Fibroblast of villous mesenchyme (primary cell): ENCODE measurements around the gene SH3D21. TPM values are rescaled to one million over a fixed set of nuclear protein-coding genes. Genes with fewer than 3 reads are reported as not detected.

Experiments
- DNase-seq: peaks from one replicate; pipeline ENCODE4 v3.0.0-alpha.2; 2010; ENCODE audit warnings: low read depth
- H3K4me3 ChIP-seq: 2 replicates; pipeline ENCODE4 v1.5.1; 2011; ENCODE audit warnings: low read depth, mild to moderate bottlenecking, low read length
- CTCF ChIP-seq: IDR thresholded peaks from 2 replicates; pipeline ENCODE4 v1.5.1; 2012; ENCODE audit warnings: low read depth, mild to moderate bottlenecking, low read length; ENCODE audit not compliant: insufficient read depth
- total RNA-seq: library from RNA; depleted of rRNA; stranded (reverse); fragments of >200 nt; gene quantifications from 2 replicates; pipeline ENCODE4 v1.2.3, GENCODE V29; 2012

SH3D21 gene
- total RNA-seq, 1 donor = 3.9 TPM

- no peak overlapping the region for H3K4me3 ChIP-seq
- peak; percentile 93 for DNase-seq
- peak; percentile 72 for TF ChIP-seq CTCF
Observed at GRCh38 chr1:36285443-36286101, 20.6 kb upstream of the SH3D21 start.

- H3K4me3 ChIP-seq = no peak overlapping the region
- TF ChIP-seq CTCF = no peak
- no peak for DNase-seq
Observed at GRCh38 chr1:36286802-36287201, 19.4 kb upstream of the SH3D21 start.

GRCh38 chr1:36287595-36287994 lies 18.6 kb upstream of the SH3D21 start:
- H3K4me3 ChIP-seq = no peak overlapping the region

GRCh38 chr1:36295390-36295789 lies 10.8 kb upstream of the SH3D21 start:
- no peak for DNase-seq
- H3K4me3 ChIP-seq = no peak overlapping the region
- no peak for TF ChIP-seq CTCF

More at GRCh38 chr1:36287595-36287994, 18.6 kb upstream of the SH3D21 start:
- no peak for DNase-seq
- TF ChIP-seq CTCF = no peak

GRCh38 chr1:36297062-36297461 lies 9.1 kb upstream of the SH3D21 start:
- H3K4me3 ChIP-seq = no peak overlapping the region
- DNase-seq = no peak
- no peak for TF ChIP-seq CTCF

- no peak for TF ChIP-seq CTCF
- DNase-seq = no peak
Observed at GRCh38 chr1:36298640-36299039, 7.5 kb upstream of the SH3D21 start.

GRCh38 chr1:36300526-36300925 lies 5.6 kb upstream of the SH3D21 start:
- TF ChIP-seq CTCF = no peak
- no peak overlapping the region for H3K4me3 ChIP-seq
- no peak for DNase-seq

More at GRCh38 chr1:36298640-36299039, 7.5 kb upstream of the SH3D21 start:
- H3K4me3 ChIP-seq = no peak overlapping the region
